B cell (primary cell): ENCODE data around the gene FBXO24. TPM values are rescaled to one million over a fixed set of nuclear protein-coding genes. Genes with fewer than 3 reads are reported as not detected.

ENCODE experiments used
- ATAC-seq: fragments of 200-7000 bp; cut with Tn5 transposase; one replicate; pipeline ENCODE4 v1.10.0; 2021; ENCODE audit warnings: low read depth, mild to moderate bottlenecking, moderate number of reproducible peaks, moderate library complexity
- CTCF ChIA-PET: fragments of 350-600 bp; sonication (Branson Sonifier 250); formaldehyde crosslinking; loops from one replicate; lab custom pipeline; 2021; ENCODE audit warnings: antibody characterized with exemption, inconsistent platforms; lab: Charles Lee
- POLR2A ChIA-PET: fragments of 350-600 bp; sonication (Branson Sonifier 250); formaldehyde crosslinking; loops from one replicate; lab custom pipeline; 2021; ENCODE audit warnings: antibody characterized with exemption; lab: Charles Lee
- DNase-seq: peaks from one replicate; pipeline ENCODE4 v3.0.0; 2013
- H2AFZ ChIP-seq: 2 replicates; pipeline ENCODE4 v1.6.1; 2012; ENCODE audit warnings: mild to moderate bottlenecking, low read depth, low read length; ENCODE audit not compliant: insufficient read depth, poor library complexity, severe bottlenecking
- H3K27ac ChIP-seq, 2 donors: 1 replicate in 1 of 2; 2 replicates in 1 of 2; pipeline ENCODE4 v1.5.1; 2012 to 2013; ENCODE audit warnings: low read length in 2 of 2, mild to moderate bottlenecking in 2 of 2, moderate library complexity in 1 of 2
- H3K27me3 ChIP-seq, 4 experiments: fragments of 200-600 bp in 1 of 4; sonication (generic) in 1 of 4; replicated peaks in 1 of 4; 1 replicate in 2 of 4; 2 replicates in 2 of 4; pipeline versions ENCODE4 v1.6.1 to v1.7.0; 2013 to 2016; ENCODE audit warnings: low read length in 3 of 4, mild to moderate bottlenecking in 2 of 4, mixed read lengths in 1 of 4, moderate library complexity in 1 of 4; ENCODE audit not compliant: insufficient read depth in 4 of 4, control insufficient read depth in 3 of 4; ENCODE audit errors: control extremely low read depth in 1 of 4
- H3K36me3 ChIP-seq, 2 experiments: replicated peaks in 1 of 2; 1 replicate in 1 of 2; 2 replicates in 1 of 2; pipeline versions ENCODE4 v1.6.1 to v1.7.1; 2013; ENCODE audit warnings: low read length in 1 of 2; ENCODE audit not compliant: insufficient read depth in 2 of 2, control insufficient read depth in 1 of 2; ENCODE audit errors: control extremely low read depth in 1 of 2, extremely low read depth in 1 of 2
- H3K4me1 ChIP-seq, 2 donors: fragments of 200-600 bp in 1 of 2; sonication (generic) in 1 of 2; 1 replicate in 1 of 2; 2 replicates in 1 of 2; pipeline versions ENCODE4 v1.5.1 to v1.6.1; 2013 to 2017; ENCODE audit warnings: low read length in 2 of 2; ENCODE audit not compliant: control insufficient read depth in 2 of 2, insufficient read depth in 2 of 2
- H3K4me2 ChIP-seq: replicated peaks from 2 replicates; pipeline ENCODE3; 2012; ENCODE audit warnings: mild to moderate bottlenecking, low read depth, low read length; ENCODE audit not compliant: poor library complexity, severe bottlenecking
- H3K4me3 ChIP-seq, 5 experiments: fragments of 200-600 bp in 1 of 5; sonication (generic) in 1 of 5; 1 replicate in 3 of 5; 2 replicates in 2 of 5; pipeline versions ENCODE4 v1.5.1 to v1.7.0; 2011 to 2016; ENCODE audit warnings: low read length in 4 of 5, mild to moderate bottlenecking in 4 of 5, low read depth in 2 of 5, control low read depth in 1 of 5, moderate library complexity in 1 of 5; ENCODE audit not compliant: insufficient read depth in 1 of 5; ENCODE audit errors: control extremely low read depth in 1 of 5, extremely low read depth in 1 of 5
- H3K79me2 ChIP-seq: fragments of 200-600 bp; sonication (generic); one replicate; pipeline ENCODE4 v1.6.0; 2016; ENCODE audit warnings: low read length; ENCODE audit not compliant: control insufficient read depth, insufficient read depth
- H3K9ac ChIP-seq: fragments of 200-600 bp; sonication (generic); 2 replicates; pipeline ENCODE4 v1.6.1; 2017; ENCODE audit warnings: mild to moderate bottlenecking, low read length, moderate library complexity
- H3K9me3 ChIP-seq, 3 donors: one replicate each; pipeline versions ENCODE4 v1.6.1 to v1.7.1; 2013; ENCODE audit warnings: low read length in 2 of 3; ENCODE audit not compliant: control insufficient read depth in 2 of 3, insufficient read depth in 1 of 3; ENCODE audit errors: control extremely low read depth in 1 of 3
- H4K20me1 ChIP-seq: 2 replicates; pipeline ENCODE4 v1.6.0; 2012; ENCODE audit warnings: mild to moderate bottlenecking, low read length; ENCODE audit not compliant: insufficient read depth, control insufficient read depth, poor library complexity, severe bottlenecking
- H3K27ac Mint-ChIP-seq: one replicate; pipeline ENCODE4 v1.8.0; 2021; ENCODE audit warnings: mixed read lengths
- H3K27me3 Mint-ChIP-seq: one replicate; pipeline ENCODE4 v1.8.0; 2021; ENCODE audit warnings: mixed read lengths
- H3K4me1 Mint-ChIP-seq: one replicate; pipeline ENCODE4 v1.8.0; 2021; ENCODE audit warnings: mixed read lengths
- H3K4me3 Mint-ChIP-seq: one replicate; pipeline ENCODE4 v1.8.0; 2021; ENCODE audit warnings: mixed read lengths
- H3K9me3 Mint-ChIP-seq: one replicate; pipeline ENCODE4 v1.8.0; 2022; ENCODE audit warnings: mixed read lengths; ENCODE audit not compliant: insufficient read depth
- CTCF ChIP-seq: fragments of 200-600 bp; IDR thresholded peaks from one replicate; pipeline ENCODE4 v1.8.0; 2022; ENCODE audit warnings: antibody characterized with exemption, mild to moderate bottlenecking
- EZH2 ChIP-seq: IDR thresholded peaks from 2 replicates; pipeline ENCODE4 v1.6.1; 2012; ENCODE audit warnings: borderline replicate concordance, low read depth, mild to moderate bottlenecking, moderate library complexity, low read length; ENCODE audit not compliant: insufficient read depth, poor library complexity, severe bottlenecking
- WGBS: methylation state at CpG from one replicate; pipeline ENCODE4 v1.1.5; 2013; ENCODE audit warnings: missing lambda C conversion rate; ENCODE audit not compliant: insufficient coverage; 5-methylcytosine and 5-hydroxymethylcytosine counted together
- intact Hi-C: fragments of 100-400 bp; cut with micrococcal nuclease; formaldehyde crosslinking; loops from one replicate; pipeline ENCODE4 v1.10.0; 2022
- polyA plus RNA-seq: library from polyadenylated mRNA; depleted of rRNA; stranded (reverse); fragments of >200 nt; gene quantifications from 2 replicates; pipeline ENCODE4 v1.2.3, GENCODE V29; 2012
- total RNA-seq, 2 donors: library from RNA; stranded (reverse); fragments of 120-200 nt in 1 of 2; gene quantifications; 1 replicate in 1 of 2; 2 replicates in 1 of 2; pipeline versions ENCODE4 v1.2.3 to v1.2.4, GENCODE V29; 2013 to 2022

Gene FBXO24
- total and polyA plus RNA-seq, 2 donors (not counting 1 experiment from before 2014, with no cell fraction given): 1.2 to 1.6 TPM

- Mint-ChIP-seq H3K4me3 (peak overlapping the region; percentile 98), H3K27me3 (no peaks in the 10 kb centered on the region), H3K9me3 (no peaks in the 10 kb centered on the region), H3K27ac (peak overlapping the region; percentile 99), H3K4me1 (peaks cover 46% of the 10 kb centered on the region)
- Histone ChIP-seq H3K27ac (peak overlapping the region; percentile 94 to 97), H2AFZ (no peak overlapping the region), H3K9ac (peak overlapping the region; percentile 82), H4K20me1 (peaks cover 45% of the 10 kb centered on the region), H3K79me2 (peaks cover 50% of the 10 kb centered on the region), H3K4me2 (peak overlapping the region; percentile 92), H3K9me3 (no peaks in the 10 kb centered on the region), H3K36me3 (peaks cover 0 to 32% of the 10 kb centered on the region in 2 experiments), H3K27me3 (peaks cover 0 to under 1% (median under 1%) of the 10 kb centered on the region in 4 experiments), H3K4me1 (peaks cover 27 to 38% of the 10 kb centered on the region in 2 donors), H3K4me3 (peak overlapping the region; percentile 82 to 93 (median 85))
- ATAC-seq (no peak), DNase-seq (peak; percentile 62)
- ChIA-PET CTCF (interaction anchor here (0.5 to 11.1 kb wide), 12 partner anchors 22 to 268 kb away, joined by 3 to 226 read pairs (median 6); partner anchors contain the start of genes MOSPD3, POP7 and SLC12A9), POLR2A (interaction anchor here (0.6 to 3.1 kb wide), 21 partner anchors 17 to 502 kb away, joined by 3 to 26 read pairs (median 5); partner anchors contain the start of genes AGFG2, LAMTOR4, MEPCE and MOSPD3)
- WGBS: 1% methylated on average over 13 of the region's 20 CpGs
- intact Hi-C loops: loop anchor here (5.0 kb wide), 1 partner anchor 503 kb away; the partner anchor contains the start of gene ZNF3
- TF ChIP-seq EZH2 (no peak), CTCF (no peak)
Observed at GRCh38 chr7:100584683-100585510, 1.2 kb upstream of the FBXO24 start.
